Endometrium (tissue), 2 donors: ENCODE results near the gene RAB11FIP3.
"Not testable (repeated sequence)": the region's sequence is repeated elsewhere in the genome, so short reads cannot be mapped to it uniquely, and the experiment has no call there.

Experiments used
- FAIRE-seq: peaks from 2 replicates; lab custom pipeline; 2012; peaks lifted over from hg19 to GRCh38; lab: Jason Lieb, UNC
- donor health status: control.
- donor health status: control.

The RAB11FIP3 gene

DNA sequence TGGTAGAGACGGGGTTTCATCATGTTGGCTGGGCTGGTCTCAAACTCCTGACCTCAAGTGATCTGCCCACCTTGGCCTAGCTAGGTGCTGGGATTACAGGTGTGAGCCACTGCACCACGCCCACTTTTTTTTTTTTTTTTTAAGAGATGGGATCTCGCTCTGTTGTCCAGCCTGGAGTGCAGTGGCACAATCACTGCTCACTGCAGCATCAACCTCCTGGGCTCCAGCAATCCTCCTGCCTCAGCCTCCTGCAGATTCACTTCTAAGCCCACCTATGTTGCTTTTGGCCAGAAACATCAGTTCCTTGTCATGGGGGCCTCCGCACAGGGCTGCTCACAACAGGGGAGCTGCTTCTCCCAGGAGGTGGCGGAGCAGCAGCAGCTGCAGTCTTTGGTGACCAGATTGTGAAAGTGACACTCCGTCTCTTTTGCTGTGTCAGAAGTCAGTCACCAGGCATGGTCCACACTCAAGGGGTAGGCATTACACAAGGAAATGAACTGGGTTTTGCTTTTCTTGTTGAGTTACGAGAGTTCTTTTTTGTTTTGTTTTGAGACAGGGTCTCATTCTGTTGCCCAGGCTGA lies 32.9 kb upstream of the RAB11FIP3 start:
- FAIRE-seq: no peak

DNA sequence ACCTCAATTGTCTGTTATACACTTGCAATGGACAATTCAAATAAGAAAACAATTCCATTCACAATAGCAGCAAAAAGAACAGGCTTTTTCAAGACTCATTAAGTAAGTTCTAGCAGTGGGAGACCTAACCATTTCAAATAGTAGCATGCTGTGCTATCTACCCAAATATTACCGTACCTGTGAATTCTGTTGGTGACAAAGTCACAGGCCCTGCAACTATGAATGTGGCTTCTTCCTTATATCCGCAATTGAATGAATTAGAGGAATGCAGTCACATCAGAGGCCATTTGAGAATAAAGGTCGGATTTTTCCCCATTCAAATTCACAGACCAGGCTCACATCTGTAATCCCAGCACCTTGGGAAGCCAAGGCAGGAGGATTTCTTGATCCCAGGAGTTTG lies 29.2 kb upstream of the RAB11FIP3 start:
- no peak for FAIRE-seq

DNA sequence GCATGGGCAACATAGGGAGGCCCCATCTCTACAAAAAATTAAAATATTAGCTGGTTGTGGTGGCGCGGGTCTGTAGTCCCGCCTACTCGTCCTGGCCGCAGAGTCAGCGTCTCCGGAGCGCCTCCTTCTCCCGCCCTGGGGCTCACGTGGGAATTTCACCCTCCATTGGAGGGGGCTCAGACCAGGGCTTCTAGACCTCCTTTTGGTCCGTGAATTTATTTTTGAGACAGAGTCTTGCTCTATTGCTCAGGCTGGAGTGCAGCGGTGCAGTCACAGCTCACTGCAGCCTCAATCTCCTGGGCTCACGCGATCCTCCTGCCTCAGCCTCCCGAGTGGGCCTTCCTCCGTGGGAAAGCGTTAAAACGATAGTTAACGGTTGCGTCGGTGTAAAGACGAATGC lies 28.8 kb upstream of the RAB11FIP3 start:
- FAIRE-seq: no peak

DNA sequence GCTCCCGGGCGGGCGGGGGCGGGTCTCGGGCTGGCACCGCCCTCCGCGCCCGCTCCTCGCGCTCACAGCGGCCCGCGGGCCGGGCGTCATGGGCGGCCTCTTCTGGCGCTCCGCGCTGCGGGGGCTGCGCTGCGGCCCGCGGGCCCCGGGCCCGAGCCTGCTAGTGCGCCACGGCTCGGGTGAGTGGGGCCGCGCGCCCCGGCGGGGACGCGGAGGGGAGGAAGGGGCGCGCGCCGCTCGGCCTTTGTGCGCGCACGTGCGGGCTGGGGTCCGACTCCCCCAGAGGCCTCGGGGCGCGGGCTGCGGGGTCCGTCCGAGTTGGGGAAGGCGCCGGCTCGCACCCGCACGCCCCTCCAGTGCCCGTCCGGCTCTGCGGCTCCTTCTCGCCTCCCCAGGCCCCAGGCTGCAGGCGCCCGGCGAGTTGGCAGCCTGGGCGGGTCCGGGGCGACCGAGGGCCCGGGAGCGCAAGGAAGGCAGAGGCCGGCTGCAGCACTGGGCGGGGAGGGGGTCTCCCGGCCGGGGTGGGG lies 28.3 kb upstream of the RAB11FIP3 start, which contains the start of gene NME4:
TSS of gene NME4 (plus strand) at position 65 of the 527 bp plus-strand sequence. CDS start at position 89, 24 bp downstream.
- FAIRE-seq: no peak

DNA sequence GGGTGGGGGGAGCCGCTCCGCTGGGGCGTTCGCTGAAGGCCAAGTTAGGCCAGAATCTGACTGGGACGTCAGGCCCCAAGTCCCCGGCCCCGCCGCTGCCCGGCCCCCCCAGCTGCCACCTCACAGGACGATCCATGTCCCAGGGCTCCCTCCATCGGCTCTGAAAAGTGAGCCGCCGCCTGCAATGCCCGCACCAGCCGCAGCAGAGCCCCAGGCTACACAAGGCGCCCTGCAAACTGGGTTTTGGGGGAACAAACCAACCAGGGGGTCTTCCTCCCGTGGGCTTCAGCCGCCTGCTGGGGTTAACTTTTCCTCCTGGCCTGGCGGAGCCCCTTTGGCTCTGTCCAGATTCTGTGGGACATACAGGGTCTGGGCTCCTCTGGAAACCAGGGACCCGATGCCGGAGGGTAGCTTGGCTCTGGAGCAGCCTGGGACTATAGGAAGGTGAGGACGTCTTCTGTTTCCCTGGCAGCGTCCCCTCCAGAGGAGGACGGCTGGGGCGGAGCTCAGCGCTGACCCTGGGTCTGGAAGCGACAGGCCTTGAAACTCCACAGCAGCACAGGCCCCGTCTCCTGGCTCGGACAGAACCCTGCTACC lies 27.6 kb upstream of the RAB11FIP3 start:
- FAIRE-seq: no peak

DNA sequence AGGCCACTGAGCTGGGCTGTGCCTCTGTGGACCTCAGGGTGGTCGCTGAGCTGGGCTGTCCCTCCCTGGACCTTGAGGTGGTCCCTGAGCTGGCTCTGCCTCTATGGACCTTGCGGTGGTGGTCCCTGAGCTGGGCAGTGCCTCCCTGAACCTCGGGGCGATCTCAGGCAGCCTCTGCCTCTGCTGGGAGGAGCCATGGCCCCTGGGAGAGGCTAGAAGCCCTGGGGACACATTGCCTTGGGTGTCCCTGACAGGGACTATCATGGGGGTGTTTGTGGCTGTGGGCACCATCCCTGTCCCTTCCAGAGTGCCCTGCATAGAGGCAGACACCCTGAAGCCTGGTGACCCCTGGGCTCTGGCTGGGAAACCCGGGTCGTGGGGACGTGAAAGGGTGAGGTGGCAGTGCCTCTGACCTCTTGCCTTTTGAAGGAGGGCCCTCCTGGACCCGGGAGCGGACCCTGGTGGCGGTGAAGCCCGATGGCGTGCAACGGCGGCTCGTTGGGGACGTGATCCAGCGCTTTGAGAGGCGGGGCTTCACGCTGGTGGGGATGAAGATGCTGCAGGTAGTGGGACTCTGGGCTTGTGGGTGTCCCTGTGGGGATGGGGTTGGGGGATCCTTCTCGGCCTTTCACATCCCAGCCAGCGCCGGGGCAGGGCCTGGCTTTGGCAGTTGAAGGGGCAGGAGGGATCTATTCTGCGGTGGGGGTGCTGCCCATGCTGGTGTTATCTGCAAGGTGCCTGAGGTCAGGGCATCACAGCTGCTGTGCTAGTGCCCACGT lies 26.7 kb upstream of the RAB11FIP3 start:
- no peak for FAIRE-seq

DNA sequence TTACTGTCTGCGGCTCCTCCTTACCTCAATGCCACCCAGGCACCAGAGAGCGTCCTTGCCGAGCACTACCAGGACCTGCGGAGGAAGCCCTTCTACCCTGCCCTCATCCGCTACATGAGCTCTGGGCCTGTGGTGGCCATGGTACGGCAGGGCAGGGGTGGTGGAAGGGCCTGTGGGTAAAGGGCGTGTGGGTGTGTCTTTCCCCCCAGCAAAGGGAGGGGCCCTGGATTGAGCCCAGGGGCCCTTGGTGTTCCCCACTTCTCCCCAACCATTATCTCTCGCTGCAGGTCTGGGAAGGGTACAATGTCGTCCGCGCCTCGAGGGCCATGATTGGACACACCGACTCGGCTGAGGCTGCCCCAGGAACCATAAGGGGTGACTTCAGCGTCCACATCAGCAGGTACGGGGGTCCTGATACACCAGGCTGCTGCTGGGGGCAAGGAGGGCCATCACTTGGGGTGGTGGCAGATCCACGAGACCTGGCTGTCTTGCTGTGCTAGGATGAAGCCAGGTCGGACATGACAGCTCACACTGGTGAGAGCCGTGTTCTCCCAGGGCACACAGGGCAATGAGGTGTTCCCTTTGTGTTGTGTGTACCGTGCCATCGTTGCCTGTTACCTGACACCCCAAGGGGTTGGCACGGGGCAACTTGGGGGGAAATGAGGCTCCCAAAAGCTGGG lies 26.0 kb upstream of the RAB11FIP3 start:
- no peak for FAIRE-seq

DNA sequence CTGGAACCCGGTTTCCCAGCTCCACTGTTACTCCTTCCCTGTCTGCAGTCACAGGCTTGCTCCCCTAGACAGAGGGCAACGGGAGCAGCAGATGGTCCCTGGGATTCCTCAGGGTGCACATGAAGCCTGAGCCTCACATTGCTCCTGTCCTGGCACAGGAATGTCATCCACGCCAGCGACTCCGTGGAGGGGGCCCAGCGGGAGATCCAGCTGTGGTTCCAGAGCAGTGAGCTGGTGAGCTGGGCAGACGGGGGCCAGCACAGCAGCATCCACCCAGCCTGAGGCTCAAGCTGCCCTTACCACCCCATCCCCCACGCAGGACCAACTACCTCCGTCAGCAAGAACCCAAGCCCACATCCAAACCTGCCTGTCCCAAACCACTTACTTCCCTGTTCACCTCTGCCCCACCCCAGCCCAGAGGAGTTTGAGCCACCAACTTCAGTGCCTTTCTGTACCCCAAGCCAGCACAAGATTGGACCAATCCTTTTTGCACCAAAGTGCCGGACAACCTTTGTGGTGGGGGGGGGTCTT lies 25.3 kb upstream of the RAB11FIP3 start:
- FAIRE-seq: no peak

DNA sequence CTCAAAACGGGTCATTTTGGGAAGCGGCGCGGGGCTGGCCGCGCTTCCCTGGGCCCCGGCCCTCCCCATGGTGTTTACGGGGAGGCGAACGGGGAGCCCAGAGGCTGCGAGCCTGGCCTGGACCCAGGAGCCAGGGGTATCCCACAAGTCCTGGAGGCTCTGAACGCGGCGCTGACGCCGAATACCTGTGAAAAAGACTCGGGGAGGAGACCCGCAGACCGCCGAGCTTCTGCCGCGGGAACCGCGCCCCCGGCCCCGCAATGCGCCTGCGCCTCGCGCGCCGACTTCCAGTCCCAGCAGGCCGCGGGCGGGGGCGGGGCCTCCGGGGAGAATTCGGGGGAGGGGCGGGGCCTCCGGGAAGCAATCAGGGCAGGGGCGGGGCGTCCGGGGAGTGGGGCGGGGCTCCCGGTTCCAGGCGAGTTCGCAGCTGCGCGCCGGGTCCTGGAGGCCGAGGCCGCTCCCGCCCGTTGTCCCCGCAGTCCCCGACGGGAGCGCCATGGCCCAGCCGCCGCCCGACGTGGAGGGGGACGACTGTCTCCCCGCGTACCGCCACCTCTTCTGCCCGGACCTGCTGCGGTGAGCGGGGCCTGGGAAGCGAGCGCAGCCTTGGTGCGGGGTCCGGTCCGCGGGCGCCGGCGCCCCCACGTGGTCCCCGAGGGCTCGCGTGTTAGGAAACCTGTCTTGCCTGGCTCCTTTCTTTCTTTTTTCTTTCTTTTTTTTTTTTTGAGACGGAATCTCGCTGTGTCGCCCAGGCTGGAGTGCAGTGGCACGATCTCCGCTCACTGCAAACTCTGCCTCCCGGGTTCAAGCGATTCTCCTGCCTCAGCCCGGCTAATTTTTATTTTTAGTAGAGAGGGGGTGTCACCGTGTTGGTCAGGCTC lies 23.7 kb upstream of the RAB11FIP3 start, which contains the start of gene DECR2:
TSS of gene DECR2 (plus strand) at position 418 of the 881 bp plus-strand sequence. CDS start at position 497, 79 bp downstream.
- FAIRE-seq: no peak

DNA sequence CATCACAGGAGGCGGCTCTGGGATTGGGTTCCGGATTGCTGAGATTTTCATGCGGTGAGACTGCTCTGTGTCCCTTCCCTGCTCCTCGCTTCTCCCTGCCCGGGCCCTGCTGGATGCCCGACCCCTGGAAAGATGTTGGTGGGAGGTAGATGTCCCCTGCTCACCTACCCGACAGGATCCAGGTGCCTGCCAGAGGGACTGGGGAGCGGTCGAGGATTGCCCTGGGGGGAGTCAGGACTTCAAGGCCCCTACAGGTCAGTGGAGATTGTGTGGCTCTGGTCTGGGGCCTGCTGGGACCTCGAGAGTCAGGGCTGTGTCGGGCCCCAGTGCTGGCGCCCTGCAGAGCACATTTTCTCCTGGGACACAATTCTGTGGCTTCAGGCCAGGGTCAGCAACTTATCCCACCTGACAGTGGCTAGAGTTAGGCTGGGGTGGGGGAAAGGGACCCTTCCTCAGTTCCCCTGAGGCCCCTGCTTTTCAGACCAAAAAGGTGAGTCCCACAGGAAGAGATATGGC lies 20.4 kb upstream of the RAB11FIP3 start:
- FAIRE-seq: no peak

DNA sequence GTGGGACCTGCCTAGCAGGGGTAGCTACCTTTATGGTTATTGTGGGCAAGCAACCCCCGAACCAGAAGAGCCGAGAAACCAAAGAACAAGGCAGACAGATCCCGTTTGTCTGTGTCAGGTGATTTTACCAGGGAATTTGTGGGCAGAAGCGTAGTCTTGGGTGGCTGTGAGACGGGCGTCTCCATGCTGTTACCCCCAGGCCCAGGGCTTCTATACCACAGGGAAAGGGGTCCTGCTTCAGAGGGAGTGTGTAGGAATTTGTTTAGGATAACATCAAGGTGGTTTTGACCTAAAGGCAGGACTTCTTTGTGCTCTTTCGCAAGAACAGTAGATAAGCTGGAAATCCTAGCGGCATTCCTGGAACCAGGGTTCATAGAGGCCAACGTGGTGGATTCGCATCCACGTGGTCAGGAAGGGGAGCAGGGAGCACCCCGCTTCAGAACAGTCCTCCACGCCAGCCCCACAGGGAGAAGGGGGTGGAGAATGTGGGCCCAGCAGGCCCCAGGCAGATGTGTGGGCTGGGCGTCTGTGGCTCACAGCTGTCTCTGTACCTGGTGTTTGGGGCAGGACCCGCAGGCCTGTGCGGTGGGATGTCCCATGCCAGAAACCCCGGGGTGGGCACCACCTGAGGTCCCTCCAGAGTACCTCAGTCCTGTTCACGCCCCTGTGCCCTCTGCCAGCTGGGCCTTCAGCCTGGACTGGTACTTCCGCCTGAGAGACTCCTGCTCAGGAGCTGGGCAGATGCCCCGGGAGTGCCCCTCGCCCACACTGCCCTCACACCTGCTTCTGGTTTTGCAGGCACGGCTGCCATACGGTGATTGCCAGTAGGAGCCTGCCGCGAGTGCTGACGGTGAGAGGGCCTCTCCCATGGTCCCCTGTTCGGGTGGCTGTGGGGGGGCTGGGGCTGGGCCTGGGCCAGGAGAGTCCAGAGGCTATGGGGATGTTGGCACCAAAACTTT lies 19.6 kb upstream of the RAB11FIP3 start:
- FAIRE-seq: no peak

DNA sequence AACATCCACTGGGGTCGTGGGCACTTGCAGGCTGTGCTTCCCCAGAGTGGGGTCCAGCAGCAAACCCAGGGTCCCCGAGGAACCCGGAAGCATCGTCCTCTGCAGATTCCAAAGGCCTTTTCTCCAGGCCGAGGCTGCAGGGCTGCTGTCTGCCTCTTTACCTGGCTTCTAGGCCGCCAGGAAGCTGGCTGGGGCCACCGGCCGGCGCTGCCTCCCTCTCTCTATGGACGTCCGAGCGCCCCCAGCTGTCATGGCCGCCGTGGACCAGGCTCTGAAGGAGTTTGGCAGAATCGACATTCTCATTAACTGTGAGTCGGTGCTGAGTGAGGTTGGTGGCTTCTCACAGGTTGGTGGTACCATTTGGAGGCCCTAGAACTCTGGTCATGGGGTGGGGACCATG lies 18.2 kb upstream of the RAB11FIP3 start:
- no peak for FAIRE-seq

DNA sequence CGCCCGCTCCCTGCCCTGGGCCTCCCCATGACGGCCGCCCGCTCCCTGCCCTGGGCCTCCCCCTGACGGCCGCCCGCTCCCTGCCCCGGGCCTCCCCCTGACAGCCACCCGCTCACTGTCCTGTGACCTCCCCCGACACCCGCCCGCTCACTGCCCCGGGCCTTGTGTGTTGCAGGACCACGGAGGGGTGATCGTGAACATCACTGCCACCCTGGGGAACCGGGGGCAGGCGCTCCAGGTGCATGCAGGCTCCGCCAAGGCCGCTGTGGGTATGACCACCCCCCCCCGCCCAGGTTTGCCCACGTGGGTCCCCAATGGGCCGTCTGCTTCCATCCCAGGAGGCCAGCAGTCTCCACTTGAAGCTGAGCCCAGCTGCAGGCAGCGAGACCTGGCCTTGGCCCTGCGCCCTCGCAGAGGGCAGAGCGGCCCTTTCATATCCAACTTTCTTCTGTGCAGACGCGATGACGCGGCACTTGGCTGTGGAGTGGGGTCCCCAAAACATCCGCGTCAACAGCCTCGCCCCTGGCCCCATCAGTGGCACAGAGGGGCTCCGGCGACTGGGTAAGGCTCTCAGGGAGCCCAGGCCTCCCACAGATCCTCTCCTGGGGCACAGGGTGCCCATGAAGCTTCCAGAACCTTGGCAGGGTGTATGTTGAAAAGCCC lies 14.8 kb upstream of the RAB11FIP3 start:
- no peak for FAIRE-seq

DNA sequence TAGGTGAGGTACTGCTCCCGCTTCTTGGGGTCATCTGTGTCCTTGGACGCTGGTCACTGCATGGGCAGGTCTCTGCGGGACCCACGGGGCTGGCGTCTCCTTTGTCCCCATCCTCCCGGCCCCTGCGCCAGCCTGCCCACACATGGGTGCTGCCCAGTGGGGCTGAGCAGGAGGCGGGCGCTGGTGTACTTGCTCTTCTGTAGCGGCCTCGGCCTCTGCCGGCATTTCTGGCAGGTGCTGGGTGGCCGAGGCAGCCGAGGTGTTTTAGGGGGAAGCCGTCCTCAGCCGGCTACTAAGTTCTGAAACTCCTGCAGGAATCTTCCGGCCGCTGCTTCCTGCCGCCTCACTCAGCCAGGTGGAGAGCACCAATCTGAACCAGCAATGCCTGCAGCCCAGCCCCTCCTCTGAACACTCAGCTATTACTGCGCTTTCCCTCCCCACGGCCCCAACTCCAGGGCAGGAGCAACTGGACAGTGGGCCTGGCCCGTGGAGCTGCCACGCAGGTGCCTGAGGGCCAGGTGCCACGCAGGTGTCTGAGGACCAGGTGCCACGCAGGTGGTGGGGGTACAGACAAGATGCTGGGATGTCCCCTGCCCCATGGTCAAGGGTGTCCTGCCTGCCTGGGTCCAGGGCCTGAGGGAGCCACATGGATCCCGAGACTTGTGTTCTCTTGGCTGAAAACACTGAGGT lies 13.7 kb upstream of the RAB11FIP3 start:
- FAIRE-seq: no peak

DNA sequence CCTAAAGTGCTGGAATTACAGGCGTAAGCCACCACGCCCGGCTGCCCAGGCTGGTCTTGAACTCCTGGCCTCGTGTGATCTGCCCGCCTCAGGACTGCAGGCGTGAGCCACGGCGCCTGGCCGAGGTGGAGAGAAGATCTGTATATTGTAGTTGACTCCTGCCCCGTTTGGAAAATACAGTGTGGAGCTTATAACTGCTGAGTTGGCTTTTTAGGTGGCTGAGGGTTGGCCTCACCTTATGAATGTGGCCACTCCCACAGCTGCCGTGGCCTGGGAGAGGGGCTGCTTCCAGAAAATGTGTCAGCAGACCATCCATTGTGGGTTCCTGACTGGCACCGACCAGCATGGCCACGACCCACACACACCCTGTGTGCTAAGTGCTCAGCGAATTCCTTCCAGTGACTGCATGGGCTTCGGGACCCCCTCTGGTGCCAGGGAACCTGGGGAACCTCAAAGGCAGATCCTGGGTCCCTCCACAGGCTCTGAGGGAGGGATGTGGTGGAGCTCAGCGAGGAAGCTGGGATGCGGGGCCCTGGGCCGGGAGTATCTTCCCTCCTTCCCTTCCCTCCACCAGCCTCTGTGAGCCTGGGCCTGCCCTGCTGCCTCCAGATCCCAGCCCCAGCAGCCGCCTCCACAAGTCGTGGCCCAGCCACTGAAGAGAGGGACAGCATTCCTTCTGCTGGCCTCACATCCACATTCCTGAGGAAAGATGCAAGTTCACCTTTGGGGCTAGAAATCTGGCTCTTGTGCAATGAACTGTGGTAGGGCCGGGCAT lies 10.9 kb upstream of the RAB11FIP3 start:
- FAIRE-seq: no peak

DNA sequence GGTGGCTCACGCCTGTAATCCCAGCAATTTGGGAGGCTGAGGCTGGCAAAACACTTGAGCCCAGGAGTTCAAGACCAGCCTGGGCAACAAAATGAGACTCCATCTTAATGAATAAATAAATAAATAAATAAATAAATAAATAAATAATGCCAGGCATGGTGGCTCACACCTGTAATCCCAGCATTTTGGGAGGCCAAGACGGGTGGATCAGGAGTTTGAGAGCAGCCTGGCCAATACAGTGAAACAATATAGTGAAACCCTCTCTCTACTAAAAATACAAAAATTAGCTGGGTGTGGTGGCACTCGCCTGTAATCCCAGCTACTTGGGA lies 10.3 kb upstream of the RAB11FIP3 start:
- not testable (repeated sequence) for FAIRE-seq

DNA sequence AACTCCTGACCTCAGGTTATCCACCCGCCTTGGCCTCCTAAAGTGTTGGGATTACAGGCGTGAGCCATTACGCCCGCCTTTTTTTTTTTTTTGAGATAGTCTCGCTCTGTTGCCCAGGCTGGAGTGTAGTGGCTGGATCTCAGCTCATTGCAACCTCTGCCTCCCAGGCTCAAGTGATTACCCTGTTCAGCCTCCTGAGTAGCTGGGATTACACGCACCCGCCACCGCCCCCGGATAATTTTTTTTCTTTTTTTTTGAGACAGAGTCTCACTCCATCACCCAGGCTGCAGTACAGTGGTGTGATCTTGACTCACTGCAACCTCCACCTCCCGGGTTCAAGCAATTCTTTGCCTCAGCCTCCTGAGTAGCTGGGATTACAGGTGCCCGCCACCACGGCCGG lies 3.3 kb upstream of the RAB11FIP3 start:
- FAIRE-seq: not testable (repeated sequence)
